ENCODE data around the gene TARS3. TPM values are rescaled to one million over a fixed set of nuclear protein-coding genes. Genes with fewer than 3 reads are reported as not detected.

Gene TARS3
- total and polyA plus RNA-seq, 2 donors from 2014 or later, result 7.8 to 13.8 TPM

GRCh38 chr15:101608201-101608600 is 116.1 kb downstream of the TARS3 start:
- no peak for TF ChIP-seq CTCF (IDR thresholded peaks at IDR 0.05; ENCODE audit: borderline replicate concordance, extremely low read depth, insufficient read depth)
- no peaks in the 10 kb centered on the region for H3K27me3 ChIP-seq (ENCODE audit: control insufficient read depth, insufficient read depth, low read length)
- no peak overlapping the region for H3K9ac ChIP-seq (ENCODE audit: low read length in 3 of 3)
- H3K36me3 ChIP-seq (ENCODE audit: control insufficient read depth in 2 of 3, insufficient read depth in 3 of 3, low read length in 3 of 3), result no peaks in the 10 kb centered on the region
- no peak overlapping the region for H3K27ac ChIP-seq (ENCODE audit: low read depth in 2 of 2, low read length in 2 of 2)
- FAIRE-seq (no peak), DNase-seq (no peak)
- intact Hi-C loops (cut with DNase I), result no loop called here
- H3K9me3 ChIP-seq (ENCODE audit: control insufficient read depth in 2 of 3, insufficient read depth in 1 of 3, low read length in 3 of 3), result no peaks in the 10 kb centered on the region
- no peak overlapping the region for H3K4me3 ChIP-seq (ENCODE audit: low read length in 3 of 3)
- H3K4me1 ChIP-seq (ENCODE audit: control insufficient read depth in 2 of 3, insufficient read depth in 2 of 3, low read depth in 1 of 3, low read length in 3 of 3), result peaks cover 0 to 4% (median 4%) of the 10 kb centered on the region in 3 donors

GRCh38 chr15:101607108-101607507 is 117.2 kb downstream of the TARS3 start:
- FAIRE-seq (no peak), DNase-seq (no peak)
- TF ChIP-seq CTCF (IDR thresholded peaks at IDR 0.05; ENCODE audit: borderline replicate concordance, extremely low read depth, insufficient read depth), result no peak
- no peaks in the 10 kb centered on the region for H3K27me3 ChIP-seq (ENCODE audit: control insufficient read depth, insufficient read depth, low read length)
- no peak overlapping the region for H3K9ac ChIP-seq (ENCODE audit: low read length in 3 of 3)
- no peaks in the 10 kb centered on the region for H3K4me1 ChIP-seq (ENCODE audit: control insufficient read depth in 2 of 3, insufficient read depth in 2 of 3, low read depth in 1 of 3, low read length in 3 of 3)
- H3K9me3 ChIP-seq (ENCODE audit: control insufficient read depth in 2 of 3, insufficient read depth in 1 of 3, low read length in 3 of 3), result no peaks in the 10 kb centered on the region
- no peak overlapping the region for H3K4me3 ChIP-seq (ENCODE audit: low read length in 3 of 3)
- intact Hi-C loops (cut with DNase I), result no loop called here
- no peak overlapping the region for H3K27ac ChIP-seq (ENCODE audit: low read depth in 2 of 2, low read length in 2 of 2)
- H3K36me3 ChIP-seq (ENCODE audit: control insufficient read depth in 2 of 3, insufficient read depth in 3 of 3, low read length in 3 of 3), result no peaks in the 10 kb centered on the region

DNA sequence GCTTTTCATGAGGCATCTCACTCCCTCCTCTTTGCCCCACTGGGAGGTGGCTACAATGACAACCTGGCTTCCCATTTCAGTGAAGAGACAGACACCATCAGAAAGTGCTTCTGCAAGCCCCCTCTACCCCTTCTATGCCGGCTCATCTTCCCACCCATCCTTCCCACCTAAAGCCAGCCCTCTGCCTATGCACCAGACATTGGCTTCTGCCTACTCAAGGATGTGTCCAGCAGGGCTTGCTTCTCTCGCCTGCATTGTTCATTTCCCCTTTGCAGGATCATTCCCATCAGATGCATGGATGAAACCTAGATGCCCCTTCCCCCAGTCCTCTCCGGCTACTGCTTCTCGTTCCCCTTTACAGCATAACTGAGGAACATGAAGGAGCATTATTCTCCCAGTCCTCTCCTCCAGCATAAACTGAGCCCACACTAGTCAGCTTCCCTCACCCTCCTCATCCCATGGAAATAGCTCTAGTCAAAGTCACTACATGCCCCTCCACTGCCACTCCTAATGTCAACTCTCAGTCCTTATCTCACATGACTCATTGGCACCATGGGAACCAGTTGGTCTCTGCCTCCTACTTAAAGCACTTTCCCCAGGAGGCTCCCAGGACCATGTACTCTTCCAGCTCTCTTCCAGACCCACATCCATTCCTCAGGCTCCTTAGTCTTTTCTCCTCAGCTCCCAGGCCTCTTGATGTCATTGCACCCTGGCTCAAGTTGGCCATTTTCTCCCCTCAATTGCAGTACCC is 120.0 kb downstream of the TARS3 start:
- FAIRE-seq (no peak), DNase-seq (no peak)
- intact Hi-C loops (cut with DNase I), result no loop called here
- Histone ChIP-seq H3K27me3 (ENCODE audit: control insufficient read depth, insufficient read depth, low read length) (no peaks in the 10 kb centered on the region), H3K4me3 (ENCODE audit: low read length in 3 of 3) (no peak overlapping the region), H3K27ac (ENCODE audit: low read depth in 2 of 2, low read length in 2 of 2) (no peak overlapping the region), H3K36me3 (ENCODE audit: control insufficient read depth in 2 of 3, insufficient read depth in 3 of 3, low read length in 3 of 3) (no peaks in the 10 kb centered on the region), H3K9me3 (ENCODE audit: control insufficient read depth in 2 of 3, insufficient read depth in 1 of 3, low read length in 3 of 3) (no peaks in the 10 kb centered on the region), H3K9ac (ENCODE audit: low read length in 3 of 3) (no peak overlapping the region), H3K4me1 (ENCODE audit: control insufficient read depth in 2 of 3, insufficient read depth in 2 of 3, low read depth in 1 of 3, low read length in 3 of 3) (no peaks in the 10 kb centered on the region)
- no peak for TF ChIP-seq CTCF (IDR thresholded peaks at IDR 0.05; ENCODE audit: borderline replicate concordance, extremely low read depth, insufficient read depth)

Other genes starting within 250 kb of the TARS3 start
- gene PCSK6, start 234.8 kb downstream of the TARS3 start, total RNA-seq, result 7.3 TPM
- gene PCSK6, start 234.8 kb downstream of the TARS3 start, polyA plus RNA-seq (ENCODE audit: insufficient read depth, low read depth, low replicate concordance), result 3.8 TPM
- gene TM2D3, start 72.1 kb downstream of the TARS3 start, total RNA-seq, result 48.7 TPM
- gene TM2D3, start 72.1 kb downstream of the TARS3 start, polyA plus RNA-seq (ENCODE audit: insufficient read depth, low read depth, low replicate concordance), result 47.9 TPM
- gene OR4F6, start 79.0 kb upstream of the TARS3 start, total RNA-seq, result not detected
- gene OR4F6, start 79.0 kb upstream of the TARS3 start, polyA plus RNA-seq (ENCODE audit: insufficient read depth, low read depth, low replicate concordance), result not detected
- 0.13 TPM for gene OR4F15, start 87.7 kb upstream of the TARS3 start, total RNA-seq
- not detected for gene OR4F15, start 87.7 kb upstream of the TARS3 start, polyA plus RNA-seq (ENCODE audit: insufficient read depth, low read depth, low replicate concordance)